Peyer's patch (tissue), 4 donors: ENCODE measurements around the gene NAGLU.

Source experiments
- POLR2A ChIP-seq, 2 donors: fragments of 450-650 bp; IDR thresholded peaks; one replicate each; pipeline ENCODE4 v1.5.1; 2017; ENCODE audit warnings: antibody characterized with exemption in 2 of 2, mild to moderate bottlenecking in 2 of 2, moderate library complexity in 2 of 2
- TF ChIP-seq, protein P1 (sequence below), 6 experiments: fragments of 450-650 bp in 4 of 6; fragments of 200-600 bp in 2 of 6; sonication (generic) in 1 of 6; IDR thresholded peaks; one replicate each; pipeline ENCODE4 v1.5.1; 2017 to 2019; ENCODE audit warnings: antibody characterized with exemption in 6 of 6, mild to moderate bottlenecking in 3 of 6, moderate library complexity in 1 of 6

DNA sequence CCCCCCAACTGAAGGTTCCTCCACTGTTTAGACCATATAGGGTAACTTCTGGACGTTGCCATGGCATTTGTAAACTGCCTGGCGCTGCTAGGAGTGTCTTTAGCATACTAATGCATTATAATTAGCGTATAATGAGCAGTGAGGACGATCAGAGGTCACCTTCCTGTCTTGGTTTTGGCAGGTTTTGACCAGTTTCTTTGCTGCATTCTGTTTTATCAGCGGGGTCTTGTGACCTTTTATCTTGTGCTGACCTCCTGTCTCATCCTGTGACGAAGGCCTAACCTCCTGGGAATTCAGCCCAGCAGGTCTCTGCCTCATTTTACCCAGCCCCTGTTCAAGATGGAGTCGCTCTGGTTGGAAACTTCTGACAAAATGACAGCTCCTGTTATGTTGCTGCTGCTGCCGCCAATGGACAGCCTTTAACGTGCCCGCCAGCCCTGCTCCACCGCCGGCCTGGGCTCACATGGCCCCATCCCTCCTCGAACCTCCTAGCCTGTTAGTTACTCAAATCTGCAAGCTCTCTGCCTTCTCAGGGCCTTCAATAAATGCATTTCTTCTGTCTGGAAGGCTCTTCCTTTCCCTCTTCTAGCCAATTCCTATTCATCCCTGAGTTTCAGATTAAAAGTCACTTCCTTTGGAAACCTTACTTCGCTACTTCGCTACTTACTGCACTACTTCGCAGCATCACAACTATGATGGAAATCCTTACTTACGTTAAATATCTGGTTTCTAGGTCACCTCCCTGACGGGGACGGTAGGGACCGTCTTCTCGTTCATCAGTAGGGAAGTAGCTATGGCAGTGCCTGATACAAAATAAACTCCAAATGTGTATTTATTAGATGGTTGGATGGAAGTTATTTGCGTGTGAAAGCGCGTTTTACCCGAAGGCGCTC lies 640 bp upstream of the NAGLU start:
- TF ChIP-seq, protein P1, sequence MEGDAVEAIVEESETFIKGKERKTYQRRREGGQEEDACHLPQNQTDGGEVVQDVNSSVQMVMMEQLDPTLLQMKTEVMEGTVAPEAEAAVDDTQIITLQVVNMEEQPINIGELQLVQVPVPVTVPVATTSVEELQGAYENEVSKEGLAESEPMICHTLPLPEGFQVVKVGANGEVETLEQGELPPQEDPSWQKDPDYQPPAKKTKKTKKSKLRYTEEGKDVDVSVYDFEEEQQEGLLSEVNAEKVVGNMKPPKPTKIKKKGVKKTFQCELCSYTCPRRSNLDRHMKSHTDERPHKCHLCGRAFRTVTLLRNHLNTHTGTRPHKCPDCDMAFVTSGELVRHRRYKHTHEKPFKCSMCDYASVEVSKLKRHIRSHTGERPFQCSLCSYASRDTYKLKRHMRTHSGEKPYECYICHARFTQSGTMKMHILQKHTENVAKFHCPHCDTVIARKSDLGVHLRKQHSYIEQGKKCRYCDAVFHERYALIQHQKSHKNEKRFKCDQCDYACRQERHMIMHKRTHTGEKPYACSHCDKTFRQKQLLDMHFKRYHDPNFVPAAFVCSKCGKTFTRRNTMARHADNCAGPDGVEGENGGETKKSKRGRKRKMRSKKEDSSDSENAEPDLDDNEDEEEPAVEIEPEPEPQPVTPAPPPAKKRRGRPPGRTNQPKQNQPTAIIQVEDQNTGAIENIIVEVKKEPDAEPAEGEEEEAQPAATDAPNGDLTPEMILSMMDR (IDR thresholded peaks at IDR 0.05): no peak
- no peak for TF ChIP-seq POLR2A (IDR thresholded peaks at IDR 0.05)
